ENCODE results near the gene AOC1. TPM values are rescaled to one million over a fixed set of nuclear protein-coding genes. Genes with fewer than 3 reads are reported as not detected.

Gene AOC1
- polyA plus RNA-seq, 2 of the 4 experiments (the other 2 are of a cell fraction) = not detected

- no peak overlapping the region for H3K27ac ChIP-seq
- FAIRE-seq (no peak), ATAC-seq (no peak), DNase-seq (ENCODE audit: low read depth in 1 of 2, low spot score in 1 of 2) (no peak)
- 49% methylated on average over 7 of the region's 7 CpGs for WGBS (ENCODE audit: missing lambda C conversion rate)
- no peaks in the 10 kb centered on the region for H3K9me3 ChIP-seq
- no peaks in the 10 kb centered on the region for H3K4me1 ChIP-seq
- TF ChIP-seq HES2 (IDR thresholded peaks at IDR 0.05) = no peak
- TF ChIP-seq FOSL2 (IDR thresholded peaks at IDR 0.05) = no peak
- TF ChIP-seq FOSL2 (CRISPR knock-in tag; IDR thresholded peaks at IDR 0.05) = no peak
- TF ChIP-seq, protein P1, sequence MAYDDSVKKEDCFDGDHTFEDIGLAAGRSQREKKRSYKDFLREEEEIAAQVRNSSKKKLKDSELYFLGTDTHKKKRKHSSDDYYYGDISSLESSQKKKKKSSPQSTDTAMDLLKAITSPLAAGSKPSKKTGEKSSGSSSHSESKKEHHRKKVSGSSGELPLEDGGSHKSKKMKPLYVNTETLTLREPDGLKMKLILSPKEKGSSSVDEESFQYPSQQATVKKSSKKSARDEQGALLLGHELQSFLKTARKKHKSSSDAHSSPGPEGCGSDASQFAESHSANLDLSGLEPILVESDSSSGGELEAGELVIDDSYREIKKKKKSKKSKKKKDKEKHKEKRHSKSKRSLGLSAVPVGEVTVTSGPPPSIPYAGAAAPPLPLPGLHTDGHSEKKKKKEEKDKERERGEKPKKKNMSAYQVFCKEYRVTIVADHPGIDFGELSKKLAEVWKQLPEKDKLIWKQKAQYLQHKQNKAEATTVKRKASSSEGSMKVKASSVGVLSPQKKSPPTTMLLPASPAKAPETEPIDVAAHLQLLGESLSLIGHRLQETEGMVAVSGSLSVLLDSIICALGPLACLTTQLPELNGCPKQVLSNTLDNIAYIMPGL (CRISPR knock-in tag; IDR thresholded peaks at IDR 0.05; ENCODE audit: borderline replicate concordance) = no peak
- CTCF ChIA-PET = no interaction called here
- no peak overlapping the region for H3K4me2 ChIP-seq
- POLR2A ChIA-PET = no interaction called here
- no peak overlapping the region for H3K4me3 ChIP-seq
Observed at GRCh38 chr7:150838965-150839650, 13.2 kb upstream of the AOC1 start.

- WGBS (ENCODE audit: missing lambda C conversion rate) = 39% methylated on average over 3 of the region's 3 CpGs
- H3K4me2 ChIP-seq = no peak overlapping the region
- no peaks in the 10 kb centered on the region for H3K4me1 ChIP-seq
- no peak overlapping the region for H3K27ac ChIP-seq
- CTCF ChIA-PET = no interaction called here
- ATAC-seq = no peak
- H3K9me3 ChIP-seq = no peaks in the 10 kb centered on the region
- POLR2A ChIA-PET = no interaction called here
- no peak for TF ChIP-seq JUN (IDR thresholded peaks at IDR 0.05)
- TF ChIP-seq ZNF302 (CRISPR knock-in tag; IDR thresholded peaks at IDR 0.05) = no peak
- TF ChIP-seq, protein P1 (CRISPR knock-in tag; IDR thresholded peaks at IDR 0.05; ENCODE audit: borderline replicate concordance) = no peak
- no peak for TF ChIP-seq CBX8 (IDR thresholded peaks at IDR 0.05)
- TF ChIP-seq SREBF2 (IDR thresholded peaks at IDR 0.05) = no peak
- TF ChIP-seq, protein P2, sequence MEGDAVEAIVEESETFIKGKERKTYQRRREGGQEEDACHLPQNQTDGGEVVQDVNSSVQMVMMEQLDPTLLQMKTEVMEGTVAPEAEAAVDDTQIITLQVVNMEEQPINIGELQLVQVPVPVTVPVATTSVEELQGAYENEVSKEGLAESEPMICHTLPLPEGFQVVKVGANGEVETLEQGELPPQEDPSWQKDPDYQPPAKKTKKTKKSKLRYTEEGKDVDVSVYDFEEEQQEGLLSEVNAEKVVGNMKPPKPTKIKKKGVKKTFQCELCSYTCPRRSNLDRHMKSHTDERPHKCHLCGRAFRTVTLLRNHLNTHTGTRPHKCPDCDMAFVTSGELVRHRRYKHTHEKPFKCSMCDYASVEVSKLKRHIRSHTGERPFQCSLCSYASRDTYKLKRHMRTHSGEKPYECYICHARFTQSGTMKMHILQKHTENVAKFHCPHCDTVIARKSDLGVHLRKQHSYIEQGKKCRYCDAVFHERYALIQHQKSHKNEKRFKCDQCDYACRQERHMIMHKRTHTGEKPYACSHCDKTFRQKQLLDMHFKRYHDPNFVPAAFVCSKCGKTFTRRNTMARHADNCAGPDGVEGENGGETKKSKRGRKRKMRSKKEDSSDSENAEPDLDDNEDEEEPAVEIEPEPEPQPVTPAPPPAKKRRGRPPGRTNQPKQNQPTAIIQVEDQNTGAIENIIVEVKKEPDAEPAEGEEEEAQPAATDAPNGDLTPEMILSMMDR (IDR thresholded peaks at IDR 0.05) = no peak
- TF ChIP-seq, protein P3, sequence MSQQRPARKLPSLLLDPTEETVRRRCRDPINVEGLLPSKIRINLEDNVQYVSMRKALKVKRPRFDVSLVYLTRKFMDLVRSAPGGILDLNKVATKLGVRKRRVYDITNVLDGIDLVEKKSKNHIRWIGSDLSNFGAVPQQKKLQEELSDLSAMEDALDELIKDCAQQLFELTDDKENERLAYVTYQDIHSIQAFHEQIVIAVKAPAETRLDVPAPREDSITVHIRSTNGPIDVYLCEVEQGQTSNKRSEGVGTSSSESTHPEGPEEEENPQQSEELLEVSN (IDR thresholded peaks at IDR 0.05; ENCODE audit: borderline replicate concordance, low read depth) = no peak
- TF ChIP-seq RARB (CRISPR knock-in tag; IDR thresholded peaks at IDR 0.05) = no peak
- no peak for TF ChIP-seq HEYL (CRISPR knock-in tag; IDR thresholded peaks at IDR 0.05)
- TF ChIP-seq ZSCAN20 (CRISPR knock-in tag; IDR thresholded peaks at IDR 0.05) = no peak
- no peak for TF ChIP-seq HOXB13 (CRISPR knock-in tag; IDR thresholded peaks at IDR 0.05; ENCODE audit: low read depth)
- TF ChIP-seq, protein P4, sequence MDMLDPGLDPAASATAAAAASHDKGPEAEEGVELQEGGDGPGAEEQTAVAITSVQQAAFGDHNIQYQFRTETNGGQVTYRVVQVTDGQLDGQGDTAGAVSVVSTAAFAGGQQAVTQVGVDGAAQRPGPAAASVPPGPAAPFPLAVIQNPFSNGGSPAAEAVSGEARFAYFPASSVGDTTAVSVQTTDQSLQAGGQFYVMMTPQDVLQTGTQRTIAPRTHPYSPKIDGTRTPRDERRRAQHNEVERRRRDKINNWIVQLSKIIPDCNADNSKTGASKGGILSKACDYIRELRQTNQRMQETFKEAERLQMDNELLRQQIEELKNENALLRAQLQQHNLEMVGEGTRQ (IDR thresholded peaks at IDR 0.05) = no peak
- no peak for FAIRE-seq
- no peak for DNase-seq (ENCODE audit: low read depth in 1 of 2, low spot score in 1 of 2)
- no peak overlapping the region for H3K4me3 ChIP-seq
Observed at GRCh38 chr7:150842018-150842417, 10.3 kb upstream of the AOC1 start.

DNA sequence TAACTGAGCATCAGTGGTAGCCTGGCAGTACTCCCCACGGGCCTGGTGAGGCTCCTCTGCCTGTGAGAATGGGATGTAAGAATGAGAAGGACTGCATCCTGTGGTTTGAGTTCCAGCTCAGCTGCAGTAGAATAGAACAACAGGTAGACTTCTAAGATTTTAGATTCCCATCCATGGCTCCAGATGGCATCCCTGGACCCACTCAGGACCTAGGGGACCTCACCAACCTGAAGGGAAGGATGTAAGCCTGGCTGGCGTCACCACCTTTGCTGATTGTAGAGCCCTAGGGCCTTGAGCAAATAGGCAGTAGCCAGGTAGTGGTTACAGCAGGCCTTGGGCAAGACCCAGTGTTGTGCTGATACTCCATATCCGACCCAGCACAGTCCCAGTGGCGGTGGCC, 9.6 kb upstream of the AOC1 start:
- ChIA-PET POLR2A (no interaction called here), CTCF (no interaction called here)
- Histone ChIP-seq H3K4me3 (no peak overlapping the region), H3K27ac (no peak overlapping the region), H3K9me3 (no peaks in the 10 kb centered on the region), H3K4me1 (no peaks in the 10 kb centered on the region), H3K4me2 (no peak overlapping the region)
- no peak for ATAC-seq
- WGBS (ENCODE audit: missing lambda C conversion rate) = 10% methylated on average over 3 of the region's 4 CpGs
- no peak for DNase-seq (ENCODE audit: low read depth in 1 of 2, low spot score in 1 of 2)
- no peak for FAIRE-seq
- TF ChIP-seq RNF2 (IDR thresholded peaks at IDR 0.05; ENCODE audit: borderline replicate concordance, low read depth) (no peak), GATA3 (IDR thresholded peaks at IDR 0.05; ENCODE audit: borderline replicate concordance) (no peak), HES2 (IDR thresholded peaks at IDR 0.05) (no peak), TP53 (CRISPR knock-in tag; IDR thresholded peaks at IDR 0.05) (no peak), ESRRA (IDR thresholded peaks at IDR 0.05; ENCODE audit: borderline replicate concordance, low read length) (no peak), KDM1A (IDR thresholded peaks at IDR 0.05; ENCODE audit: low read depth) (no peak), MYC (IDR thresholded peaks at IDR 0.05; ENCODE audit: borderline replicate concordance, low read length) (no peak), EP300 (IDR thresholded peaks at IDR 0.05) (no peak), HEYL (CRISPR knock-in tag; IDR thresholded peaks at IDR 0.05) (no peak), CEBPB (IDR thresholded peaks at IDR 0.05) (no peak), POLR2AphosphoS2 (conservative IDR thresholded peaks at IDR 0.05; ENCODE audit: low read length) (no peak), PHF8 (IDR thresholded peaks at IDR 0.05; ENCODE audit: borderline replicate concordance, low read depth) (no peak), SREBF2 (IDR thresholded peaks at IDR 0.05) (no peak)

All from A549 (cell line).